OCI-LY1 (cell line): ENCODE data around the gene PRLR.

Source experiments
- CTCF ChIP-seq: fragments of 200-600 bp; sonication (generic), shearing (Covaris generic); IDR thresholded peaks from 2 replicates; pipeline ENCODE4 v1.5.1; 2017; ENCODE audit warnings: mild to moderate bottlenecking, antibody characterized with exemption, low read length, moderate library complexity, mixed read lengths
- EZH2 ChIP-seq: fragments of 200-600 bp; sonication (generic), shearing (Covaris generic); IDR thresholded peaks from 2 replicates; pipeline ENCODE4 v1.8.0; 2017; ENCODE audit warnings: borderline replicate concordance, mixed run types, mild to moderate bottlenecking, antibody characterized with exemption, low read length, moderate library complexity, mixed read lengths

GRCh38 chr5:35146406-35146805, 83.9 kb downstream of the PRLR start:
- no peak for TF ChIP-seq CTCF
- TF ChIP-seq EZH2: no peak
